HEK293 (cell line): Measurements from ENCODE around the gene KREMEN2.

Experiments used
- BCL11A ChIP-seq: fragments of 450-650 bp; formaldehyde crosslinking; IDR thresholded peaks from 2 replicates; pipeline ENCODE4 v1.5.1; 2016; ENCODE audit warnings: low read depth, missing biosample characterization, missing genetic modification characterization
- GFI1B ChIP-seq: fragments of 450-650 bp; formaldehyde crosslinking; IDR thresholded peaks from 2 replicates; pipeline ENCODE4 v1.5.1; 2016; ENCODE audit warnings: missing biosample characterization, missing genetic modification characterization
- GLI4 ChIP-seq: fragments of 450-650 bp; formaldehyde crosslinking; IDR thresholded peaks from 2 replicates; pipeline ENCODE4 v1.5.1; 2016; ENCODE audit warnings: missing biosample characterization, missing genetic modification characterization
- HOXA7 ChIP-seq: sonication (generic); formaldehyde crosslinking; IDR thresholded peaks from 2 replicates; pipeline ENCODE4 v1.8.1; 2022; ENCODE audit warnings: missing genetic modification reagents, borderline replicate concordance
- KLF8 ChIP-seq: fragments of 450-650 bp; formaldehyde crosslinking; IDR thresholded peaks from 2 replicates; pipeline ENCODE4 v1.5.1; 2016; ENCODE audit warnings: missing biosample characterization, missing genetic modification characterization
- PRDM1 ChIP-seq: fragments of 450-650 bp; formaldehyde crosslinking; IDR thresholded peaks from 2 replicates; pipeline ENCODE4; 2016; ENCODE audit warnings: missing biosample characterization, missing genetic modification characterization
- REPIN1 ChIP-seq: fragments of 450-650 bp; formaldehyde crosslinking; IDR thresholded peaks from 2 replicates; pipeline ENCODE4 v1.5.1; 2017; ENCODE audit warnings: missing biosample characterization, missing genetic modification characterization, low read depth
- SETDB1 ChIP-seq: IDR thresholded peaks from one replicate; pipeline ENCODE4 v1.6.1; 2017; ENCODE audit warnings: mild to moderate bottlenecking, low read length, moderate library complexity, mixed read lengths; ENCODE audit not compliant: insufficient read length
- ZBTB1 ChIP-seq: fragments of 450-650 bp; formaldehyde crosslinking; IDR thresholded peaks from 2 replicates; pipeline ENCODE4 v1.5.1; 2016; ENCODE audit warnings: missing biosample characterization, missing genetic modification characterization
- ZBTB20 ChIP-seq: fragments of 450-650 bp; formaldehyde crosslinking; IDR thresholded peaks from 2 replicates; pipeline ENCODE4 v1.5.1; 2016; ENCODE audit warnings: missing biosample characterization, missing genetic modification characterization
- ZBTB26 ChIP-seq: fragments of 450-650 bp; formaldehyde crosslinking; optimal IDR thresholded peaks from 2 replicates; pipeline ENCODE3; 2016; ENCODE audit warnings: missing biosample characterization, mild to moderate bottlenecking, missing genetic modification characterization
- ZBTB8A ChIP-seq: fragments of 450-650 bp; formaldehyde crosslinking; IDR thresholded peaks from 2 replicates; pipeline ENCODE4 v1.5.1; 2016; ENCODE audit warnings: missing biosample characterization, missing genetic modification characterization
- ZFP69B ChIP-seq: fragments of 450-650 bp; formaldehyde crosslinking; IDR thresholded peaks from 2 replicates; pipeline ENCODE4 v1.5.1; 2016; ENCODE audit warnings: missing biosample characterization, missing genetic modification characterization
- ZNF121 ChIP-seq: fragments of 450-650 bp; formaldehyde crosslinking; IDR thresholded peaks from 2 replicates; pipeline ENCODE4 v1.5.1; 2016; ENCODE audit warnings: missing biosample characterization, missing genetic modification characterization
- ZNF157 ChIP-seq: fragments of 450-650 bp; formaldehyde crosslinking; IDR thresholded peaks from 2 replicates; pipeline ENCODE4 v1.5.1; 2016; ENCODE audit warnings: missing biosample characterization, missing genetic modification characterization
- ZNF19 ChIP-seq: fragments of 450-650 bp; formaldehyde crosslinking; IDR thresholded peaks from 2 replicates; pipeline ENCODE4; 2016; ENCODE audit warnings: missing biosample characterization, missing genetic modification characterization, low read depth
- ZNF2 ChIP-seq: fragments of 450-650 bp; formaldehyde crosslinking; IDR thresholded peaks from 2 replicates; pipeline ENCODE4 v1.5.1; 2016; ENCODE audit warnings: missing biosample characterization, missing genetic modification characterization
- ZNF366 ChIP-seq: fragments of 450-650 bp; formaldehyde crosslinking; conservative IDR thresholded peaks from 2 replicates; pipeline ENCODE4 v1.5.1; 2016; ENCODE audit warnings: missing biosample characterization, missing genetic modification characterization
- ZNF404 ChIP-seq: fragments of 450-650 bp; formaldehyde crosslinking; IDR thresholded peaks from 2 replicates; pipeline ENCODE4 v1.5.1; 2017; ENCODE audit warnings: missing biosample characterization, missing genetic modification characterization
- ZNF518A ChIP-seq: fragments of 450-650 bp; formaldehyde crosslinking; conservative IDR thresholded peaks from 2 replicates; pipeline ENCODE4 v1.5.1; 2016; ENCODE audit warnings: low read depth, missing biosample characterization, missing genetic modification characterization
- ZNF529 ChIP-seq: fragments of 450-650 bp; formaldehyde crosslinking; IDR thresholded peaks from 2 replicates; pipeline ENCODE4 v1.5.1; 2017; ENCODE audit warnings: missing genetic modification characterization, missing biosample characterization; ENCODE audit not compliant: insufficient replicate concordance
- ZNF692 ChIP-seq: fragments of 450-650 bp; formaldehyde crosslinking; IDR thresholded peaks from 2 replicates; pipeline ENCODE4 v1.5.1; 2016; ENCODE audit warnings: missing biosample characterization, missing genetic modification characterization
- ZNF776 ChIP-seq: fragments of 450-650 bp; formaldehyde crosslinking; IDR thresholded peaks from 2 replicates; pipeline ENCODE4 v1.5.0; 2017; ENCODE audit warnings: missing biosample characterization, missing genetic modification characterization, borderline replicate concordance
- ZSCAN5A ChIP-seq: fragments of 450-650 bp; formaldehyde crosslinking; IDR thresholded peaks from 2 replicates; pipeline ENCODE4 v1.5.1; 2016; ENCODE audit warnings: missing biosample characterization, missing genetic modification characterization
- ZXDB ChIP-seq: fragments of 450-650 bp; formaldehyde crosslinking; IDR thresholded peaks from 2 replicates; pipeline ENCODE4 v1.5.1; 2016; ENCODE audit warnings: missing biosample characterization, missing genetic modification characterization
- TF ChIP-seq, protein P1 (sequence below): fragments of 450-650 bp; formaldehyde crosslinking; IDR thresholded peaks from 2 replicates; pipeline ENCODE4 v1.5.1; 2016; ENCODE audit warnings: missing biosample characterization, missing genetic modification characterization
- TF ChIP-seq, protein P2 (sequence below): fragments of 450-650 bp; formaldehyde crosslinking; IDR thresholded peaks from 2 replicates; pipeline ENCODE4 v1.5.1; 2016; ENCODE audit warnings: missing biosample characterization, missing genetic modification characterization

Gene KREMEN2

DNA sequence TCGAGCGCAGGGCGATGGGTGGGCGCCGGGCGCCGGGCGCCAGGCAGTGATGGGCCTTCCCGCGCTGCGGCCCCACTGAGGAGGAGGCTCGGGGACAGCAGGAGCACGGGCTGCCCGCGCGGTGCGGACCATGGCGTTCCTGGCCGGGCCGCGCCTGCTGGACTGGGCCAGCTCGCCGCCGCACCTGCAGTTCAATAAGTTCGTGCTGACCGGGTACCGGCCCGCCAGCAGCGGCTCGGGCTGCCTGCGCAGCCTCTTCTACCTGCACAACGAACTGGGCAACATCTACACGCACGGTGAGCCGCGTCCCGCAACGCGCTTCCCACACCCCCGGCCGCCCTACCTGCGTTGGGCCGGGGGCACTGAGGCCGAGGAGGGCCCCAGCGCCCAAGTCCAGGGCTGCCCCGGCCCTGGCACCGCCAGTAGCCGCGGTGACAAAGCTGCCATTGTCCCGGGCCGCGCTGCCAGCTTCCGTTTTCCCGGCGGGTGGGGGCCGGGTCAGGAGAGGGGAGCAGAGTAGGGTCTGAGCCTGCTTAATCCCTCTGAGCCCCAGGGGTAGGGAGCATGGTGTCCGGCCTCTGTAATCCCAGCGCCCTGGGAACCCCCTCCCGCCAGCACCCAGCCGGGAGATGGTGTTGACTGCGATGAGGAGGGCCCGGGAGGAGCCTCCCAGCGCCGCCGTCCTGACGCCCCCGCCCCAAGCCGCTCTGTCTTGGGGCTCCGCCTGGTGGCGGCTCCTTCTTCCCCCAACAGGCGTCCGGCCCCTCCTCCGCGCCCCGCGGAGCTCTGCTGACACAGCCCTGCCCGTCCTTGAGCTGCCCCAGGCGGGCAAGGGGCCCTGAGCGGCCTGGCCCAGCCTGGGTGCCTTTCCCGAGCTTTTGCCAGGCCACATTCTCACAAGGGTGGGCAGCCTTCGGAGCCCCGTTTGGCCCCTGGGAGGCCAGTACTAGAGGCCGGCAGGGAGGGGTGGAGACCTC is 5.8 kb downstream of the KREMEN2 start (continued):
- TF ChIP-seq ZNF366 (tag by site-specific recombination): no peak
- TF ChIP-seq, protein P1, sequence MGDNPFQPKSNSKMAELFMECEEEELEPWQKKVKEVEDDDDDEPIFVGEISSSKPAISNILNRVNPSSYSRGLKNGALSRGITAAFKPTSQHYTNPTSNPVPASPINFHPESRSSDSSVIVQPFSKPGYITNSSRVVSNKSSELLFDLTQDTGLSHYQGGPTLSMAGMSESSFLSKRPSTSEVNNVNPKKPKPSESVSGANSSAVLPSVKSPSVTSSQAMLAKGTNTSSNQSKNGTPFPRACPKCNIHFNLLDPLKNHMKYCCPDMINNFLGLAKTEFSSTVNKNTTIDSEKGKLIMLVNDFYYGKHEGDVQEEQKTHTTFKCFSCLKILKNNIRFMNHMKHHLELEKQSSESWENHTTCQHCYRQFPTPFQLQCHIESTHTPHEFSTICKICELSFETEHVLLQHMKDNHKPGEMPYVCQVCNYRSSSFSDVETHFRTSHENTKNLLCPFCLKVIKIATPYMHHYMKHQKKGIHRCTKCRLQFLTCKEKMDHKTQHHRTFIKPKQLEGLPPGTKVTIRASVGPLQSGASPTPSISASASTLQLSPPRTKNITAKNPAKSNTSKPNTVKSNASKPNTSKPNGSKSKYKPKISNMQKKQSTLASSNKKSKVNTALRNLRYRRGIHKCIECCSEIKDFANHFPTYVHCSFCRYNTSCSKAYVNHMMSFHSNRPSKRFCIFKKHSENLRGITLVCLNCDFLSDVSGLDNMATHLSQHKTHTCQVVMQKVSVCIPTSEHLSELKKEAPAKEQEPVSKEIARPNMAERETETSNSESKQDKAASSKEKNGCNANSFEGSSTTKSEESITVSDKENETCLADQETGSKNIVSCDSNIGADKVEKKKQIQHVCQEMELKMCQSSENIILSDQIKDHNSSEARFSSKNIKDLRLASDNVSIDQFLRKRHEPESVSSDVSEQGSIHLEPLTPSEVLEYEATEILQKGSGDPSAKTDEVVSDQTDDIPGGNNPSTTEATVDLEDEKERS (tag by site-specific recombination): no peak
- TF ChIP-seq KLF8 (tag by site-specific recombination): peak; percentile 88
- TF ChIP-seq ZNF529 (tag by site-specific recombination): no peak
- no peak for TF ChIP-seq ZBTB1 (tag by site-specific recombination)
- TF ChIP-seq ZSCAN5A (tag by site-specific recombination): no peak
- TF ChIP-seq ZNF404 (tag by site-specific recombination): no peak
- peak; percentile 63 for TF ChIP-seq ZXDB (tag by site-specific recombination)
- peak; percentile 33 for TF ChIP-seq ZNF692
- no peak for TF ChIP-seq ZNF157 (tag by site-specific recombination)
- no peak for TF ChIP-seq REPIN1 (tag by site-specific recombination)
- TF ChIP-seq GFI1B (tag by site-specific recombination): no peak
- no peak for TF ChIP-seq ZNF776
- TF ChIP-seq ZNF2: peak; percentile 75
- TF ChIP-seq BCL11A (tag by site-specific recombination): peak; percentile 65; the same call in 1 of the 2 replicates
- TF ChIP-seq ZFP69B (tag by site-specific recombination): no peak
- no peak for TF ChIP-seq GLI4
- TF ChIP-seq ZNF121 (tag by site-specific recombination): no peak
- TF ChIP-seq HOXA7 (CRISPR knock-in tag): no peak
- no peak for TF ChIP-seq ZNF19 (tag by site-specific recombination)
- TF ChIP-seq, protein P2, sequence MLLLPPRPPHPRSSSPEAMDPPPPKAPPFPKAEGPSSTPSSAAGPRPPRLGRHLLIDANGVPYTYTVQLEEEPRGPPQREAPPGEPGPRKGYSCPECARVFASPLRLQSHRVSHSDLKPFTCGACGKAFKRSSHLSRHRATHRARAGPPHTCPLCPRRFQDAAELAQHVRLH (tag by site-specific recombination): no peak
- no peak for TF ChIP-seq PRDM1 (tag by site-specific recombination)
- peak; percentile 91 for TF ChIP-seq ZBTB8A (tag by site-specific recombination)
- peak; percentile 98 for TF ChIP-seq ZBTB20
- no peak for TF ChIP-seq SETDB1
- peak; percentile 51 for TF ChIP-seq ZBTB26 (tag by site-specific recombination)
- TF ChIP-seq ZNF518A: no peak
